ENCODE results near the gene ARHGDIB. TPM values are rescaled to one million over a fixed set of nuclear protein-coding genes. Genes with fewer than 3 reads are reported as not detected.

The ARHGDIB gene
- polyA plus RNA-seq, 1 experiment, result 31.7 TPM

- no peaks in the 10 kb centered on the region for H3K36me3 ChIP-seq (ENCODE audit: control insufficient read depth, insufficient read depth, low read length)
- DNase-seq (ENCODE audit: low read depth), result no peak
- CTCF ChIA-PET, result no interaction called here
These were observed 7.1 kb upstream of the ARHGDIB start for GRCh38 chr12:14968478-14968877.

GRCh38 chr12:14965221-14965620, 3.8 kb upstream of the ARHGDIB start:
- no peaks in the 10 kb centered on the region for H3K27me3 ChIP-seq (ENCODE audit: control insufficient read depth, insufficient read depth, low read length)
- ChIA-PET CTCF (interaction anchor here (1.1 kb wide), 1 partner anchor 30 kb away, joined by 3 read pairs; no protein-coding TSS in a partner anchor), POLR2A (no interaction called here)
- no peak overlapping the region for H3K4me3 ChIP-seq (ENCODE audit: low read depth, low read length)
- no peaks in the 10 kb centered on the region for H3K36me3 ChIP-seq (ENCODE audit: control insufficient read depth, insufficient read depth, low read length)
- no peak for TF ChIP-seq CTCF (IDR thresholded peaks at IDR 0.05; ENCODE audit: insufficient read depth, low read depth, low read length)
- DNase-seq (ENCODE audit: low read depth), result no peak

More at GRCh38 chr12:14968478-14968877, 7.1 kb upstream of the ARHGDIB start:
- H3K27me3 ChIP-seq (ENCODE audit: control insufficient read depth, insufficient read depth, low read length), result 0 out of 2 replicates have a peak, but pooled peaks cover 1% of the 10 kb centered on the region
- no peak overlapping the region for H3K4me3 ChIP-seq (ENCODE audit: low read depth, low read length)
- POLR2A ChIA-PET, result no interaction called here
- no peak for TF ChIP-seq CTCF (IDR thresholded peaks at IDR 0.05; ENCODE audit: insufficient read depth, low read depth, low read length)

- DNase-seq (ENCODE audit: low read depth), result no peak
- no peak for TF ChIP-seq CTCF (IDR thresholded peaks at IDR 0.05; ENCODE audit: insufficient read depth, low read depth, low read length)
- Histone ChIP-seq H3K4me3 (ENCODE audit: low read depth, low read length) (no peak overlapping the region), H3K36me3 (ENCODE audit: control insufficient read depth, insufficient read depth, low read length) (no peaks in the 10 kb centered on the region), H3K27me3 (ENCODE audit: control insufficient read depth, insufficient read depth, low read length) (no peaks in the 10 kb centered on the region)
- POLR2A ChIA-PET, result no interaction called here
- CTCF ChIA-PET, result no interaction called here
These were observed 3.0 kb upstream of the ARHGDIB start for GRCh38 chr12:14964406-14964805.

GRCh38 chr12:14963520-14963919, 2.1 kb upstream of the ARHGDIB start:
- CTCF ChIA-PET, result interaction anchor here (0.6 kb wide), 1 partner anchor 32 kb away, joined by 3 read pairs; no protein-coding TSS in a partner anchor
- POLR2A ChIA-PET, result no interaction called here
- no peaks in the 10 kb centered on the region for H3K36me3 ChIP-seq (ENCODE audit: control insufficient read depth, insufficient read depth, low read length)
- H3K4me3 ChIP-seq (ENCODE audit: low read depth, low read length), result no peak overlapping the region
- no peak for DNase-seq (ENCODE audit: low read depth)
- TF ChIP-seq CTCF (IDR thresholded peaks at IDR 0.05; ENCODE audit: insufficient read depth, low read depth, low read length), result no peak
- no peaks in the 10 kb centered on the region for H3K27me3 ChIP-seq (ENCODE audit: control insufficient read depth, insufficient read depth, low read length)

- no peak for TF ChIP-seq CTCF (IDR thresholded peaks at IDR 0.05; ENCODE audit: insufficient read depth, low read depth, low read length)
- ChIA-PET POLR2A (no interaction called here), CTCF (interaction anchor here (0.6 kb wide), 1 partner anchor 32 kb away, joined by 3 read pairs; no protein-coding TSS in a partner anchor)
- Histone ChIP-seq H3K27me3 (ENCODE audit: control insufficient read depth, insufficient read depth, low read length) (no peaks in the 10 kb centered on the region), H3K36me3 (ENCODE audit: control insufficient read depth, insufficient read depth, low read length) (no peaks in the 10 kb centered on the region), H3K4me3 (ENCODE audit: low read depth, low read length) (no peak overlapping the region)
- DNase-seq (ENCODE audit: low read depth), result no peak
These were observed 1.4 kb upstream of the ARHGDIB start for GRCh38 chr12:14962797-14963196.

Data from BJ (cell line).